Stimulated activated CD4-positive, alpha-beta T cell treated with anti-CD3 and anti-CD28 coated beads, Interleukin-2, amount 100 ng/mL, for 48 hours (primary cell): ENCODE results near the gene GRM1.

Experiments
- DNase-seq, 2 donors: peaks; one replicate each; pipeline ENCODE4 v3.0.0-alpha.2; 2020

The GRM1 gene

DNA sequence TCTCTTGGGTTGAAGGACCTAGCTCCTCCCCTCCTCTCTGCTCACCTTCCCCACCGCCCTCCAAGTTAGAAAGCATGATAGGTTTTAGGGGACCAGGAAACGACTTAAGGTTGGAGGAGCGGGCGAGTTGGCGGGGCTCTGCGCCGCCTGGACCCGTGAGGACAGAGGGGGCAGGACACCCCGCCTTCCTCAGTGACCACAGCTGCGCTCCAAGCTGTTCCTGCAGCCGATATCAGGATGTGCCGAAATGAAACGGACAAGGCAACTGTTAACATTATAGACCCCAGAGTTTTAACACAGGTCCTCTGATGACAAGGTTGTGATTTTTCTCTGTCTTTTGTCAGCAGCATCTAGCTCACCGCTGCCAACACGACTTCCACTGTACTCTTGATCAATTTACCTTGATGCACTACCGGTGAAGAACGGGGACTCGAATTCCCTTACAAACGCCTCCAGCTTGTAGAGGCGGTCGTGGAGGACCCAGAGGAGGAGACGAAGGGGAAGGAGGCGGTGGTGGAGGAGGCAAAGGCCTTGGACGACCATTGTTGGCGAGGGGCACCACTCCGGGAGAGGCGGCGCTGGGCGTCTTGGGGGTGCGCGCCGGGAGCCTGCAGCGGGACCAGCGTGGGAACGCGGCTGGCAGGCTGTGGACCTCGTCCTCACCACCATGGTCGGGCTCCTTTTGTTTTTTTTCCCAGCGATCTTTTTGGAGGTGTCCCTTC lies at the start of gene GRM1:
TSS of gene GRM1 (plus strand) at position 212 of the 722 bp plus-strand sequence. CDS start at position 668, 456 bp downstream.
- DNase-seq: no peak

DNA sequence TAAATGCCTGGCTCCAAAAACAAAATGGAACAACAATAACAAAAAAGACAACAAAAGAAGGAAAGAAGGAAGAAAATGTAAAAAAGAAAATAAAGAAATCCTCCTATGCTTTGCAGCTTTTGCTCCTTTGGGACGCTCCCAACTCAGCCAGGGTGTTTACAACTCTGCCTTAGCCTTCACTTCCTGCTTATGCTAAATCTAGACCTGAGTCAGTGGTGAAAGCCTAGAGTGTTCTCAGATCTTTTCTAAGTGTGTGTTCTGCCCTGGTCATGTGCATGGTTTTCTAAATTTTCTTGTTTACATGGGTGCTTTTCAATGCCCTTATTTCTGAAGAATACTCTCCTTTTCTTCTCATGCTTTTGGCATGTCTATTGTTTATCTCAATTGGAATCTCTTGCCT lies 19.5 kb upstream of the GRM1 start:
- no peak for DNase-seq

DNA sequence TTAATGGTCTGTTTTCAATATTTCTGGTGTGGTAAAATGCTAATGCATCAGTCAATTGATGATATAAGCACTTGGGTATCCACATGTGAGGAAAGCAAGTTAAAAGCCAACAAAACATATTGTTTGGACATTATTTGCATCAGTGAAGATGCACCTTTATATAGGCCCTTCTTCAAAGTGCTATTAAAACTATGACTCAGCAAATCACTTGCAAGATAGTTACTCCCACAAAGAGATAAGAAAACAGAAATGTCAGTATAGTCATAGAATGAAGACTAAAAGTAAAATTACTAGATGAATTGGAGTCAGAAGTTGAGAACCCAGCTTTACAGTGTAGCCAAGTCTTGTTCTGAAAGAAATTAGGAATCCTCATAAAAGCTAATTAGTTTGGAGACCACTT lies 14.6 kb upstream of the GRM1 start:
- no peak for DNase-seq

DNA sequence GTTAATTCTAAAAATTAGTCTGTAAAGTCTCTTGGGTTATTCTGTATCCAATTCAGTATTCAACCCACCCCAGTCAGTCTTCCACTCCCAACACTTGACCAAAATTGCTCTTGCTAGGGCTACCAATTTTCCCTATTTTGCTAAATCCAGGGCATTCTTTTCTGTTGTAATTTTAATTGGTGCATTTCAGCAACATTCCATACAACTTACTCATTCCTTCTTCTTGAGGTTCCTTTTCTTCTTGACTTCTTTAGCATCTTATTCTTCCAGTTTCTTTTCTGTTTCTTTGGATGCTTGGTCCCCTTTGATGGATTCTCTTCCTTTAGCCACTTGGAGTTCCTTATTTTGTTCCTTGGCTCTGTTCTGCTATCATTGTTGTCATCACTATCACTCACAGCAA lies 11.2 kb upstream of the GRM1 start:
- DNase-seq: no peak

DNA sequence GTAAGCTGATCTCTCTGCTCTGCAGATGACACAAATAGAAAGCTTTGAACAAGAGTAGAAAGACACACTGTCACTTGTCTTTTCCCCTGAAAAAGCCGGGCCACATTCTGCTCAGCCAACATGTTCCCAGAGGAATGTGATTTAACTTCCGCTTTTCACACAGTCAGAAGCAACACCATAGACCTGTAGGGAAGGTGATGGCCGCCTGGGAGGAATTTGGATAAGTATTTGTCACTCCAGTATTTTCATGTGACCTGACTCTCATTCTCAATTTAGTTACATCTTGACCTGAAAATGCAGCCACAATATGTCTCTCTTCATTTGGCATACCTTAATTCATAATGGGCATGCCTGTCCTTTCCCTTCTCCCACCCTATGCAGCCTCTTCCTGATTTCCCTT lies 2.0 kb upstream of the GRM1 start:
- DNase-seq: no peak

DNA sequence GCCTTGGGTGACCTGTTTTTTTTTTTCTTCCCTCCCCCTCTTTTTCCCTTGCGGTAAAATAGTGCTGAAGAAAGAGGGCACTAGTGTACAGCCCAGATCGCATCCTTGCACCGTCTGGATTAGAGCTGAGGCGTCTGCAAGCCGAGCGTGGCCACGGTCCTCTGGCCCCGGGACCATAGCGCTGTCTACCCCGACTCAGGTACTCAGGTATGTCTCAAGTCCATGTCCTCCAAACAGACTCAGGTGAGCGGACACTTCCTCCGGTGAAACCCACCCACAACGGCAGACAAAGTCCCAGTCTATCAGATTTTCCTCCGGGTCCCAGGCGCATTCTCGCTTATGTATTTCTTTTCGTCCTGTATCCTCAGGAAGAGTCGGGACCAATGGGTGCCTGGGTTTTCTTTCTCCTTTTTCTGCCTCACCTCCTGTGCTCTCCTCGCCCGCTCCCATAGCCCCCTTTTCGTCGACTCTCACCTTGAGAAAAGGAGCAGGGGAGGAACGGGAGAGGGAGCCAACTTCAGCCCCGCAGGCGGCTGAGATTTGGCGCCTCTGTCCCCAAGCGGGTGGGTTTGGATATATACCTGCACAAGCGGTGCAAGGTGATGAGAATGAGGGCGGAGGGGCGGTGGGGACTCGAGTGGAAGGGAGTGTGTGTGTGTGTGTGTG lies 1.1 kb upstream of the GRM1 start:
- no peak for DNase-seq

DNA sequence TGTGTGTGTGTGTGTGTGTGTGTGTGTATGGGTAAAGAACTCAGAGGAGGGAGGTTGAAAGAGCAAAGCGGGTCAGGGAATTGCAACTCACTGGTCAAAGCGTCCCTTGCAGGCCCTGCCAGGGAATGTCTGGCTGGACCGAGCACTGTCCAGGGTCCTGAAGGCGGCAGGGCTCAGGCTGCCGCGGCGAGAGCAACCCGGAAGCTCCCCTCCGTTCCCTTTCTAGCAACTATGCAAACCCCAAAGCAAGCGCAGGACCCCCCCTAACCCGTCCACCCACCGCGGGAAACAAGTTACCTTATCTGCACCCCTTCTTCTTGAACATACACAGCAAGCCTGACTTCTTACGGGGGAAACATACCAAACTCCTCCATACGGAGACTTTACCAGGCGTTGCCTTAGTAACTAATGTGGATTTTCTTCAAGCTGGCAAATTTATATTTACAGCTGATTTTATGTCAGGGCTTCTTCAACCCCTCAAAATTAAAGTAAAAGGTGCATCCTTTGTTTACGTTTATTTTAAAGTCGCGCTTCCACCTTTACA lies 538 bp upstream of the GRM1 start:
- DNase-seq: peak; percentile 23 to 34

DNA sequence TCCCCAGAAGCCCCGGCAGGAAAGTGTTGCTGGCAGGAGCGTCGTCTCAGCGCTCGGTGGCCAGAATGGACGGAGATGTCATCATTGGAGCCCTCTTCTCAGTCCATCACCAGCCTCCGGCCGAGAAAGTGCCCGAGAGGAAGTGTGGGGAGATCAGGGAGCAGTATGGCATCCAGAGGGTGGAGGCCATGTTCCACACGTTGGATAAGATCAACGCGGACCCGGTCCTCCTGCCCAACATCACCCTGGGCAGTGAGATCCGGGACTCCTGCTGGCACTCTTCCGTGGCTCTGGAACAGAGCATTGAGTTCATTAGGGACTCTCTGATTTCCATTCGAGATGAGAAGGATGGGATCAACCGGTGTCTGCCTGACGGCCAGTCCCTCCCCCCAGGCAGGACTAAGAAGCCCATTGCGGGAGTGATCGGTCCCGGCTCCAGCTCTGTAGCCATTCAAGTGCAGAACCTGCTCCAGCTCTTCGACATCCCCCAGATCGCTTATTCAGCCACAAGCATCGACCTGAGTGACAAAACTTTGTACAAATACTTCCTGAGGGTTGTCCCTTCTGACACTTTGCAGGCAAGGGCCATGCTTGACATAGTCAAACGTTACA lies 817 bp downstream of the GRM1 start:
- DNase-seq: no peak

DNA sequence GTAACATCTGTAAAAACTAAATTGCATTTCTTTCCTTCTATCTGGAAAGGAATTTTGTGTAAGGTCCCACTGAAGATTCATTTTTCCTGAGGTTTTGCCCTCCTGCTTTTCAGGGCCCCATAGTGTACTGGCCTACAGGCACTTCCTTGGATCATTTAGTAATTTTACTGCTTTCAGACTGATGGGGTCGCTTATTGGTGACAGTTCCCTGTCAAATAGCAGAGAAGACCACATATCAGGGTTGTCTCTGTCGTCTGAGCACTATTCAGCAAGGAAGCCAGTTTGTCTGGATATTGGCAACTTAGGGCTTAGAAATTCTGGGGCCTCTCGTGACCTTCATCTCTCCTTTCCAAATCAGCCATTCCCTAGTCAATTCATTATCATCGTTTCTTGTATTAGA lies 3.5 kb downstream of the GRM1 start:
- DNase-seq: no peak

DNA sequence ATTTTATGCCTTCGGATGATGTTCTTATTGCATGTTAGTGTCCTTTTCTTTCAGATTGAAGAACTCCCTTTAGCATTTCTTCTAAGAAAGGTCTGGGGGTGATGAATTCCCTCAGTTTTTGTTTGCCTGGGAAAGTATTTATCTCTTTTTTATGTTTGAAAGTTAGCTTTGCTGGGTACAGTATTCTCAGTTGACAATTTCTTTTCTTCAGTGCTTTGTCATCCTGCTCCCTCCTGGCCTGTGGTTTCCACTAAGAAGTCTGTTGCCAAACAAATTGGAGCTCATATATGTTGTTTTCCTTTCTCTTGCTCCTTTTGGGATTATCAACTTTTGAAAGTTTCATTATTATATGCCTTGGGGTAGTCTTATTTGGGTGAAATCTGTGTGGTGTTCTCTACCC lies 11.5 kb downstream of the GRM1 start:
- no peak for DNase-seq

DNA sequence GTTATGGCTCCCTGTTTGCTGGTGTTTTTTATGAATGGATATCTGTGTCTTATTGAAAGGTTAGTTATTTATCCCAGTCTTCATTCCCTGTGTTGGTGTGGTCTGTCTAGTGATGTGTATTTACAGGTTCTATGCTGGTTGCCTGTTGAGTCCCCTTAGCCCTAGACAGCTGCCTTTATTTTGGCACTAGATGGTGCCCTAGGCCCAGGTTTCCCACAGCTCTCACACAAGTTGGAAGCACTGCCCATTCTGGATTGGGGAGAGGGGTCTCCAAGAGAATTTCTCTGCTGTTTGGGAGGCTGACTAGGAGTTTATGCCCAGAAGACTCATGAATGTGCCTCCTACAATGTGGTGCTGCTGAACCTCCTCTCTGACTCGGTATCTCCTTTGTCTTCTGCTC lies 12.4 kb downstream of the GRM1 start:
- DNase-seq: no peak

DNA sequence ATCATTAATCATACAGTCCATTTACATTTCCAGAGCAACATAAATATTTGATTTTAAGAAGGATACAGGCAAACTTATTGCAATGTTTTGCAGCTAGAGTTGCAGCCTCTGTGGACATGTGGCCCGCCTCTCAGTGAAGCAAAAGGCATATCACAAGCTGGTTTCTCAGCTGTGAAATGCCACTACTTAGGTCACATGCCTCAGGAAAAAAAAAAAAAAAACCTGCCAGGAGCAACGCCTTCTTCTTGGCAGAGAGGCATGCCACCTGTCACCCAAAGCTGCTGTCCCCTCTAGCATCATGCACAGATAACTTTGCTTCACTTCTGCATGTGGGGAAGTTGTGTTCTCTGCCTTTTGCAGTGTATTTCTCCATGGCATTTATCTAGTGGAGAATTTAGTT lies 18.5 kb downstream of the GRM1 start:
- DNase-seq: no peak

DNA sequence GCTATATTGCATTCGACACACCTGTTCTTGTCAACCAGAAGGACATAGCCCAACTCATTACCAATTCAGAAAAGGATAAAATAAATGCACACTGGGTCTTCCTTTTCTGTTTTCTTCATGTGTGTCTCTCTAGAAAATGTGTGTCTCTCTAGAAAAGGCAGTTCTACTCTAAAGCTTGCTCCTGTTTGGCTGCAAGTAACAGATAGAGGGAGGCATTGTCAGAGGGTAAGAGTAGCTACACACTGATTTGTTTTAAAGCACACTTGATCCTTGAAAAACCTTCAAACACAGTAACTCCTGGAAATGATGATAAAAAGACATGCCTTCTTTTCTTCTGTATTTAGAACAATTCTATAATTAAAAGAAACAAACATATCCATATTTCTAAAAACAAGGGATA lies 21.3 kb downstream of the GRM1 start:
- no peak for DNase-seq

DNA sequence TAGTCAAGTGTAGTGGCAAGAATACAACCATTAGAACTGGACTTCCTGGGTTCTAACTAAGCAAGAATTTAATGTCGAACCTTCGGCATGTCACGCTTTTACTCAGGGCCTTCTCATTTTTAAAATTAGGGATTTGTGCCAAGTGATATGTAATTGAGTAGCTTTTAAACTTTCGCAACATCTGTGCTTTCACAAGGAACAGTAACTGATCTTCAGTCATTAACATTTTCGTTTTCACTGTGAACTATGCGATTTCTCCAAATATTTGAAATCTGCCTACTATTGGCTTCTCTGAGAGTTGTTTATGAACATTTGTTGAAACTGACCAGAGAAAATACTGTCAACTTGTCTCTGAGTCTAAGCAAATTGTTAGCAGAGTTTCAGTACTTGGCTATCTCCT lies 27.6 kb downstream of the GRM1 start:
- DNase-seq: no peak

DNA sequence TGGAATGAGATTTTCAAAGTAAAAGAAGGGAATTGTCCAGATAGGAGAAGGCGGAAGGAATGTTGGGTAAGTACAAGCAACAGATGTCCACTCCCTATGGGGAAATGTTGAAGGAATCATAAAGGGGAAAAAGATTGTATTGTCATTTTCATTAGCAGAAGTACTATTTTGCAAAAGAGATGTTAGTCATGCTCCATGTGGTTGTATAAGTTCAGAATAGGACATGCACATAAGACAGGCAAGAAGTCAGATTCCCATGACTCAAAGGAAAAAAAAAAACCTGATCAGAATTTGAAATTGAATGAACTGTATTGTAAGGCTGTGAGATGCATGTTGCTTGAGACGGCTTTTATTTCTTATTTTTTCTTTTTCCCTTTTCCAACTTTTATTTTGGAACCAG lies 36.8 kb downstream of the GRM1 start:
- no peak for DNase-seq

DNA sequence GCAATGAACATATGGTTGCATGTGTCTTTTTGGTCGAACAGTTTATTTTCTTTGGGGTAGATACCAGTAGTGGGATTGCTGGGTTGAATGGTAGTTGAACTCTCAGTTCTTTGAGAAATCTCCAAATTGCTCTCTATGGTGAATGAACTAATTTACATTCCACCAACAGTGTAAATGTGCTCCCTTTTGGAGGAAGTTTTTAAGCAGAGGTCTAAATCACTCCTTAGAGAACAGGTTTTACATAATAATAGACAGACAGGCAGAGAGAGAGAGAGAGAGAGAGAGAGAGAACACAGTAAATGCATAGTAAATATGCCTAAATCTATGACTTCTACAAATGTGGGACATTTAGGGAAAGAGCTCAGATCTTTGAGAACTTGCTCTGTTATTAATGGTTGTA lies 37.6 kb downstream of the GRM1 start:
- DNase-seq: no peak

DNA sequence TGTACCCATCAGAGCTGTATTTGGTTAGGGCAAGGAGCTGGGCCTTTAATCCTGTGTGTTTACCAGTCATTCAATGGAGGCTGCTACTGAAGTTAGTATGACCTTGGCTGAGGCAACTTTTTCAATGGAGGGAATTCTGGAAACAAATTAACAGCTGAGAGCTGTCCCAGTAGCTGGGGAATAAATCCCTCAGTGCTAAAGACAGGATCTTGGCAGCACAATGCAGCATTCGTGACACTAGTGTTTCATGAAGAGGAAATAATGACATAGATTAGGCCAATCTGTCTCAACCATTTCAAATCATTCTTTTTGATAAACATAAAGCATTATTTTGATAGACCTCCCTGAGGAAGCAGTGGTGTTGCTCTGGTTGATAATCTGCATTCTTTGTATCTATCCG lies 42.9 kb downstream of the GRM1 start:
- no peak for DNase-seq

DNA sequence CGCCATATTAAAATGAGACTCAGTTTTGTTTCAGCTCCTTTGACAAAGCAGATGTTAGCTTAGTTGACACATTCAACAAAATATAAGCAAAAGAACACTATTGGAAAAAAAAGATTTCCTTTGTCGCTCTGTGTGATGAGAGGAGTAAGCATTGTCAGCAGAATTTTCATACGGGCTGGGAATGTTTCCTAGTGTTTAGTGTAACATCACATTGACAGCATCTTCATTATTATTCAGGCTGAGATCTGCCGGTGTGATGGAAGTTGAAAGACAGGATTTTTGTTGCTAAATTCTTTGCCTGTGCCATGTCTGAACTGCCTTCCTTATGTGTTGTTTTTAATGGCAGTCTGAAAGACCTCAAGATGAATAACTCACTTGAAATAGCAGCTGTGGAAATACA lies 49.1 kb downstream of the GRM1 start:
- no peak for DNase-seq

DNA sequence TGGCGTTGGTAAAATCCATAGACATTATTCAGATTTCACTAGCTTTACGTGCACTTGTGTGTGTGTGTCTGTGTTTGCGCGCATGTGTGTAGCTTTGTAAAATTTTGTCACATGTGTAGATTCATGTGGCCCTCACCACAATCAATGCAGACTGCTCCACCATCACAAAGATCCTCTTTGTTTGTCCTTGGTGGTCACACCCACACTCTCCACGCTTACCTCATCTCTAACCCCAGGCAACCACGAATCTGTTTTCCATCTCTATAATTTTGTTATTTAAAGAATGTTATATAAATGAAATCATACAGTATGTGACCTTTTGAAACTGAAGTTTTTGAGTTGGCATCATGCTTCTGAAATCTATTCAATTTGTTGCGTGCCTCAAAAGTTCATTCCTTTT lies 58.5 kb downstream of the GRM1 start:
- DNase-seq: no peak

DNA sequence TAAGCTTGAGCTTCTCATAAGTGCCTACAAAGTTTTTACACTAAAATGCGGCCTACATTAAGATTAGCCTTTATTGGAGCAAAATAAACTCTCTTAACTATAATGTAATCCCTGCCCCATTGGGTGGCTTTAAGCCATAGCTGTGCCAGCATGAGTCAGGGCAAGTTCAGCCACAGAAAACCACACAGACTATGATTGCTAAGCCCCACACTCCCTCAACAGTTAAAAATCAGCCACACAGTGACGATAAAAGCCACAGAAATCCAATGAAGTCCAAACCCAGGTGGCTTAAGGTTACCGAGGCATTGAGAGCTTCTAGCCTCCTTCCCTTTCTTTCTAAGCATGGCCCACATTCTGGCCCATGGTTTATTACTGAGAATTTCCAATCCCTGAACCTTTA lies 61.6 kb downstream of the GRM1 start:
- DNase-seq: no peak

DNA sequence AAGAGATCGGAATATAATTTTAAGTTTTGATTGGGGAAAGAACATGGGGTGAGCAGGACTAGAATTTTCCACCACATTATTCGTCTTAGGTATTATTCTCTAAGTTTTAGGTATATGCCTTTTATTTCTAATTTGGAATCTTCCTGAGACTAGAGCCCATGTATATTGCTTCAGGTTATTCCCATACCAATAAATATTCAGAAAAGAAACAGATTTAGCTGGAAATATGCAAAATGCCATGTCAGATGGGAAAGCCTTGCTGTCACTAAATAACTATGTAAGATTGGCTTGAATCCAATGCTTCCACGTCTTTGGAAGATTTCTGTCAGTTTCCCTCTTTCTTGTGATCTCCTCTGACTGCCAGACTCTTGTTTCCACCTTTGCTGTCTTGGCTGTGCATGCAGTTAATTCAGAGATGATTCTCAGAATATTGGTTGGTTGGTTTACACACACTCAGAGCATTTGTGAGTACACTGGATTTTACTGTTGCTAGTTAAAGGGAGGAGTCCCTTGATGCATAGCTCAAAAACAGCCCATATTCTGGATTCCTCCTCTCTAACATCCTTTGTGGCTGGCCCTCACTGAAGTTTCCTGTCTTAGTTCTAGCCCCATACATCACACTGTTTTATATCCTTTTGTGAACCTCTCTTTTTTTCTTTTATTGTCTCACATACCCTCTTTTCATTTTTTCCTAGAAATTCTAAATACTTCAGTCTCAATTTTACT lies 64.3 kb downstream of the GRM1 start:
- no peak for DNase-seq

DNA sequence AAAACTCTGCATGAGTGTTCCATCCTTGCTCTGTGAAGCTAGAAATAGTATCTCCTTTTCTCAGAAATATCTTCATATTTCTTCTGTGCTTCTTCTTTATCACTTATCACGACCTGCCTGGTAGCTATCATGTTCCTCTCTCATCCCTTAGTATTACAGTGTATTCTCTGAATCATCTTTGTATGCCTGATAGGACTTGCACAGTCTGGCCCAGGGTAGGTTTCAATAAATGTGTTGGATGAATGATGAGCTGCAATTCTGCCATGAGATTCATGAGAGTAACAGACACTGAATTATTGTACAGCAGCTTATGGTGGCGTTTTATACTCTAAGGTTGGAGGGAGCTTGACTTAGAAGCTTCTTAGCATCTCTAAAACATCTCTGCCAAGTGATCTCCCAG lies 66.6 kb downstream of the GRM1 start:
- DNase-seq: no peak

DNA sequence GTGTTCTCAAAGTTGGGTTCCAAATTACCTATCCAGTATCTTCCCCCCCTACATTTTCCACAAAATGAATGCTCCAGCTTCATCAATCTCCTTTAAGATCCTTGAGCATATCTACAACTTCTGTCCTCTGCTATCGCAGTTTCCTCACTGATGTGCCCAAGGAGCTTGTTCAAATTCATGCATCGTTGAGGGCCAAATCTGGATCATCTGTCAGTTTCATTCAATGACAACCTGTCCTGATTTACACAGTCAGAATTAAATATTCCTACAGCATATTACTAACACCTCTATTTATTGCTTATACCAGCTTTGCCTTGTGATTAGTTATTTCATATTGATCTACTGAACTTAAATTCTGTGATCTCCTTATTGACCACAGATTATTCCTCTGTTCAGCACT lies 68.7 kb downstream of the GRM1 start:
- DNase-seq: no peak

DNA sequence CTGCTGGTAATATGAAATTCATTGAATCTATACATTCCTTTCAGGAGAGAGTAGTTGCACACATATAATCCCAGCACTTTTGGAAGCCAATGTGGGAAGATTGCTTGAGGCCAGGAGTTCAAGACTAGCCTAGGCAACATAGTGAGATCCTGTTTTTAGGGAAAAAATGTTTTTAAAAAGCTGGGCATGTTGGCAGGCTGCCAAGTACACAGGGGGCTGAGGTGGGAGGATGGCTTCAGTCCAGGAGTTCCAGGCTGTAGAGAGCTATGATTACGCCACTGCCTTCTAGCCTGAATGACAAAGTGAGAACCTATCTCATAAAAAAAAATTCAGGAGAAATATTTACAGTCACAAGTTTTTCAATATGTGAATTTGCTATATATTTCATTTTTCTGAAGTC lies 71.9 kb downstream of the GRM1 start:
- no peak for DNase-seq
